OCI-LY1 (cell line): ENCODE results near the gene SEMA4B.

Experiments used
- H2AFZ ChIP-seq: fragments of 200-600 bp; sonication (generic), shearing (Covaris generic); 2 replicates; pipeline ENCODE4 v1.6.0; 2014; ENCODE audit warnings: antibody characterized with exemption, mild to moderate bottlenecking, low read length
- H3F3A ChIP-seq: fragments of 200-600 bp; sonication (generic), shearing (Covaris generic); 2 replicates; pipeline ENCODE4 v1.6.0; 2014; ENCODE audit warnings: mild to moderate bottlenecking, antibody characterized with exemption, low read length, moderate library complexity; ENCODE audit not compliant: insufficient read depth
- H3K27ac ChIP-seq: fragments of 200-600 bp; sonication (generic); 2 replicates; pipeline ENCODE4 v1.5.1; 2014; ENCODE audit warnings: low read length, mixed run types, mild to moderate bottlenecking, low read depth; ENCODE audit not compliant: poor library complexity, severe bottlenecking
- H3K27me3 ChIP-seq: fragments of 200-600 bp; sonication (generic); 2 replicates; pipeline ENCODE4 v1.6.0; 2014; ENCODE audit warnings: antibody characterized with exemption, mild to moderate bottlenecking, low read length, moderate library complexity; ENCODE audit not compliant: insufficient read depth
- H3K36me3 ChIP-seq: fragments of 200-600 bp; sonication (generic); 2 replicates; pipeline ENCODE4 v1.6.1; 2014; ENCODE audit warnings: mild to moderate bottlenecking, antibody characterized with exemption, low read length, moderate library complexity, mixed read lengths; ENCODE audit not compliant: insufficient read depth
- H3K4me1 ChIP-seq: fragments of 200-600 bp; sonication (generic); 2 replicates; pipeline ENCODE4 v1.5.1; 2014; ENCODE audit warnings: mild to moderate bottlenecking, low read length, moderate library complexity; ENCODE audit not compliant: insufficient read depth, severe bottlenecking
- H3K4me2 ChIP-seq: fragments of 200-600 bp; sonication (generic), shearing (Covaris generic); 2 replicates; pipeline ENCODE4 v1.6.1; 2014; ENCODE audit warnings: low read length
- H3K4me3 ChIP-seq: fragments of 200-600 bp; sonication (generic); 2 replicates; pipeline ENCODE4 v1.5.1; 2014; ENCODE audit warnings: low read length, low read depth, mild to moderate bottlenecking, mixed read lengths; ENCODE audit not compliant: poor library complexity, severe bottlenecking
- H3K79me2 ChIP-seq: fragments of 200-600 bp; shearing (Covaris generic); 2 replicates; pipeline ENCODE4 v1.6.1; 2016; ENCODE audit warnings: mixed run types, low read length, mixed read lengths; ENCODE audit not compliant: insufficient read depth
- H3K9ac ChIP-seq: fragments of 200-600 bp; sonication (generic), shearing (Covaris generic); 2 replicates; pipeline ENCODE4 v1.6.1; 2014; ENCODE audit warnings: mild to moderate bottlenecking, low read length, mixed read lengths
- H3K9me2 ChIP-seq: fragments of 200-600 bp; sonication (generic), shearing (Covaris generic); 2 replicates; pipeline ENCODE4 v1.6.1; 2014; ENCODE audit warnings: low read depth, mild to moderate bottlenecking, low read length, mixed read lengths
- H3K9me3 ChIP-seq: fragments of 200-600 bp; shearing (Covaris generic); 2 replicates; pipeline ENCODE4 v1.6.1; 2014; ENCODE audit warnings: low read length, mixed read lengths
- H4K20me1 ChIP-seq: fragments of 200-600 bp; sonication (generic), shearing (Covaris generic); 2 replicates; pipeline ENCODE4 v1.6.0; 2016; ENCODE audit warnings: mild to moderate bottlenecking, low read length; ENCODE audit not compliant: insufficient read depth
- EZH2 ChIP-seq: fragments of 200-600 bp; sonication (generic), shearing (Covaris generic); IDR thresholded peaks from 2 replicates; pipeline ENCODE4 v1.8.0; 2017; ENCODE audit warnings: borderline replicate concordance, mixed run types, mild to moderate bottlenecking, antibody characterized with exemption, low read length, moderate library complexity, mixed read lengths
- TF ChIP-seq, protein P1 (sequence below): fragments of 200-600 bp; sonication (generic), shearing (Covaris generic); IDR thresholded peaks from 2 replicates; pipeline ENCODE4 v1.5.1; 2017; ENCODE audit warnings: mild to moderate bottlenecking, antibody characterized with exemption, low read length, moderate library complexity, mixed read lengths

SEMA4B gene

DNA sequence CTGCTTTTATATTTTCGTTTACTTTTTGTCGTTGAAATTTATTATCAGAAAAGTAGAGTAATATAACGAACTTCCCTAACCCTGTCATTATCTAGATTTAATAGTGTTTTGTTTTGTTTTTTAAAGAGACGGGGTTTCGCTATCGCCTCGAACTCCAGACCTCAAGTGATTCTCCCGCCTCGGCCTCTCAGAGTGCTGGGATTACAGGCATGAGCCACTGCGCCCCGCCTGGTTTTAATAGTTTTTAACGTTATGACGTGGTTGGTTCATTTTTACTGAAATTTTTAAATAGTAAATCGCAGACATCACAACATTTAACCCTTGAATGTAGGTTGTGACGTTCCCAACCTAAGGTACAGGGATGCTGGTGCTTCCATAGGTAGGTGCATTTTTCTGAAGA lies 65.4 kb downstream of the SEMA4B start:
- peak overlapping the region; percentile 90 for H3K4me3 ChIP-seq
- H4K20me1 ChIP-seq = no peaks in the 10 kb centered on the region
- peak overlapping the region; percentile 65 for H3K27ac ChIP-seq
- H2AFZ ChIP-seq = no peak overlapping the region
- peak overlapping the region; percentile 86 for H3K9ac ChIP-seq
- no peaks in the 10 kb centered on the region for H3K9me2 ChIP-seq
- H3K9me3 ChIP-seq = no peaks in the 10 kb centered on the region
- H3K4me1 ChIP-seq = peaks cover 39% of the 10 kb centered on the region
- no peaks in the 10 kb centered on the region for H3K27me3 ChIP-seq
- H3K4me2 ChIP-seq = peak overlapping the region; percentile 81
- TF ChIP-seq, protein P1, sequence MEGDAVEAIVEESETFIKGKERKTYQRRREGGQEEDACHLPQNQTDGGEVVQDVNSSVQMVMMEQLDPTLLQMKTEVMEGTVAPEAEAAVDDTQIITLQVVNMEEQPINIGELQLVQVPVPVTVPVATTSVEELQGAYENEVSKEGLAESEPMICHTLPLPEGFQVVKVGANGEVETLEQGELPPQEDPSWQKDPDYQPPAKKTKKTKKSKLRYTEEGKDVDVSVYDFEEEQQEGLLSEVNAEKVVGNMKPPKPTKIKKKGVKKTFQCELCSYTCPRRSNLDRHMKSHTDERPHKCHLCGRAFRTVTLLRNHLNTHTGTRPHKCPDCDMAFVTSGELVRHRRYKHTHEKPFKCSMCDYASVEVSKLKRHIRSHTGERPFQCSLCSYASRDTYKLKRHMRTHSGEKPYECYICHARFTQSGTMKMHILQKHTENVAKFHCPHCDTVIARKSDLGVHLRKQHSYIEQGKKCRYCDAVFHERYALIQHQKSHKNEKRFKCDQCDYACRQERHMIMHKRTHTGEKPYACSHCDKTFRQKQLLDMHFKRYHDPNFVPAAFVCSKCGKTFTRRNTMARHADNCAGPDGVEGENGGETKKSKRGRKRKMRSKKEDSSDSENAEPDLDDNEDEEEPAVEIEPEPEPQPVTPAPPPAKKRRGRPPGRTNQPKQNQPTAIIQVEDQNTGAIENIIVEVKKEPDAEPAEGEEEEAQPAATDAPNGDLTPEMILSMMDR = no peak
- no peak for TF ChIP-seq EZH2
- peaks cover 35% of the 10 kb centered on the region for H3K79me2 ChIP-seq
- H3K36me3 ChIP-seq = peaks cover 38% of the 10 kb centered on the region
- no peaks in the 10 kb centered on the region for H3F3A ChIP-seq

DNA sequence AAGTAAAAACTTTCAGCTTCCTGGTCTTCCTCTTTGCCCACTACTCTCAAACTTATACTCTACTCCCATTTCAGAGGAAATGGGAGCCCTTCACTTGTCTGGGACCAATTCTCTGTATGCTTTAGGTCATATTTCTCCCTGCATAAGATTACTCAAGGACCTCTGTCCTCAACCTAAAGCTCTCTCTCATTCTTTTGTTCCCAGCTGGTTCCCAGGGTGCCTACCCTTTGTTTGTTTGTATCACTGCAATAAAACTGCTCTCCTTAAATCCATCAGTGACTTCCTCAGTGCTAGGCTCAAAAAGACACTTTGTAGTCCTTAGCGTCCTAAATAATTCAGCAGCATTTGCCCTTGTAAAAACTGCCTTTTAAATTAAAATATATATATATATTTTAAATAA lies 67.3 kb downstream of the SEMA4B start:
- Histone ChIP-seq H3F3A (no peaks in the 10 kb centered on the region), H2AFZ (no peak overlapping the region), H4K20me1 (no peaks in the 10 kb centered on the region), H3K9me3 (no peaks in the 10 kb centered on the region), H3K27me3 (no peaks in the 10 kb centered on the region), H3K9ac (no peak overlapping the region), H3K36me3 (peaks cover 55% of the 10 kb centered on the region), H3K9me2 (no peaks in the 10 kb centered on the region), H3K79me2 (peaks cover 35% of the 10 kb centered on the region), H3K4me3 (peak overlapping the region; percentile 7), H3K4me2 (peak overlapping the region; percentile 43; the same call in 1 of the 2 replicates), H3K27ac (no peak overlapping the region), H3K4me1 (peaks cover 39% of the 10 kb centered on the region)
- TF ChIP-seq, protein P1 = no peak
- TF ChIP-seq EZH2 = no peak

DNA sequence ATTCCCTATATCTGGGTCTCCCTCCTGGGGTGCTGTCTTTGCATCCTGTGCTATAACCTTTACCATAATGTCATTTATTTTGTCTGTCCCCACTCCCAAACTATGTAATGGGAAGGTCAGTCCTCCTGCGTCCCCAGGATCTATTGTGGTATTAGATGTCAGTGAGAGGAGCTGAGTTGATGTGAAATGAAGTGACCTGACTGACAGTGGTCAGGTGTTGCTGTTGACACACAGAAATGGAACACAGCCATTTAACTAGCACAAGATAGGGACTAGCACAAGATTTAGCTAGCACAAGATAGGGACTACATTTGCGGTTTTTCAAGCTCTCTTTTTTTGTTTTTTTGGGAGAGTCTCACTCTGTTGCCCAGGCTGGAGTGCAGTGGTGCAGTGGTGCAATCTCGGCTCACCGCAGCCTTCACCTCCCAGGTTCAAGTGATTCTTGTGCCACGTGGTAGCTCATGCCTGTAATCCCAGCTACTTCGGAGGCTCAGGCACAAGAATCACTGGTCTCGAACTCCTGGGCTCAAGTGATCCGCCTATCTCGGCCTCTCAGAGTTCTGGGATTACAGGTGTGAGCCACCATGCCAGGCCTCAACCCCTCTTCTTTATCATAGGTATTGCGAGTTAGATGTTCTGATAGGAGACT lies 69.5 kb downstream of the SEMA4B start:
- H3F3A ChIP-seq = no peaks in the 10 kb centered on the region
- no peak overlapping the region for H3K4me3 ChIP-seq
- H3K27ac ChIP-seq = no peak overlapping the region
- H3K9ac ChIP-seq = no peak overlapping the region
- no peaks in the 10 kb centered on the region for H3K9me2 ChIP-seq
- H3K27me3 ChIP-seq = no peaks in the 10 kb centered on the region
- H3K79me2 ChIP-seq = peaks cover 35% of the 10 kb centered on the region
- H4K20me1 ChIP-seq = no peaks in the 10 kb centered on the region
- peaks cover 61% of the 10 kb centered on the region for H3K36me3 ChIP-seq
- no peak overlapping the region for H3K4me2 ChIP-seq
- TF ChIP-seq EZH2 = no peak
- TF ChIP-seq, protein P1 = no peak
- H3K4me1 ChIP-seq = peaks cover 22% of the 10 kb centered on the region
- H3K9me3 ChIP-seq = no peaks in the 10 kb centered on the region
- H2AFZ ChIP-seq = no peak overlapping the region
